Gastrocnemius medialis (tissue), 4 donors: ENCODE results near the gene C22orf23. TPM values are rescaled to one million over a fixed set of nuclear protein-coding genes. Genes with fewer than 3 reads are reported as not detected.
A peak's percentile ranks its signal among the peaks of the same experiment; 100 is the strongest.
"Not testable (repeated sequence)": the region's sequence is repeated elsewhere in the genome, so short reads cannot be mapped to it uniquely, and the experiment has no call there.

Source experiments
- ATAC-seq, 2 donors: fragments of 150-250 bp; one replicate each; pipeline ENCODE4 v1.9.1; 2016
- DNase-seq, 2 donors: peaks; one replicate each; pipeline ENCODE4 v3.0.0-alpha.2; 2019
- H3K27ac ChIP-seq, 4 donors: fragments of 200-600 bp; sonication (generic); 1 replicate in 1 of 4; 2 replicates in 3 of 4; pipeline ENCODE4 v1.5.1; 2016 to 2018; ENCODE audit warnings: mild to moderate bottlenecking in 2 of 4, moderate library complexity in 1 of 4
- H3K27me3 ChIP-seq, 3 donors: fragments of 200-600 bp; sonication (generic) in 2 of 3; 1 replicate in 1 of 3; 2 replicates in 2 of 3; pipeline versions ENCODE4 v1.5.1 to v1.6.0; 2016 to 2019; ENCODE audit warnings: mild to moderate bottlenecking in 1 of 3, moderate library complexity in 1 of 3
- H3K36me3 ChIP-seq, 2 donors: fragments of 200-600 bp; sonication (generic) in 1 of 2; one replicate each; pipeline ENCODE4 v1.5.1; 2017 to 2018
- H3K4me1 ChIP-seq, 2 donors: fragments of 200-600 bp; sonication (generic) in 1 of 2; one replicate each; pipeline ENCODE4 v1.5.1; 2016 to 2017; ENCODE audit warnings: mild to moderate bottlenecking in 2 of 2
- H3K4me3 ChIP-seq, 4 donors: fragments of 200-600 bp; sonication (generic) in 3 of 4; 1 replicate in 1 of 4; 2 replicates in 3 of 4; pipeline ENCODE4 v1.5.1; 2016 to 2019; ENCODE audit warnings: mild to moderate bottlenecking in 2 of 4
- H3K9me3 ChIP-seq, 3 donors: fragments of 200-600 bp; sonication (generic) in 2 of 3; 1 replicate in 1 of 3; 2 replicates in 2 of 3; pipeline ENCODE4 v1.5.1; 2016 to 2019
- CTCF ChIP-seq, 5 experiments: fragments of 450-650 bp in 3 of 5; fragments of 200-600 bp in 2 of 5; sonication (generic) in 2 of 5; IDR thresholded peaks in 4 of 5; conservative IDR thresholded peaks in 1 of 5; 1 replicate in 4 of 5; 2 replicates in 1 of 5; pipeline ENCODE4 v1.5.1; 2016 to 2019; ENCODE audit warnings: antibody characterized with exemption in 5 of 5, mild to moderate bottlenecking in 3 of 5, moderate library complexity in 3 of 5
- POLR2A ChIP-seq, 2 donors: fragments of 450-650 bp; IDR thresholded peaks; one replicate each; pipeline ENCODE4 v1.6.1; 2017; ENCODE audit warnings: antibody characterized with exemption in 2 of 2, mild to moderate bottlenecking in 2 of 2, moderate library complexity in 2 of 2
- in situ Hi-C, 4 donors: fragments of 200-750 bp; cut with MboI; loops; one replicate each; pipeline versions ENCODE4 v1.15.0 to v1.8.0; 2017; ENCODE audit warnings: low sequenced_read_pairs in 4 of 4
- intact Hi-C: fragments of 100-400 bp; cut with DNase I; formaldehyde crosslinking; loops from one replicate; pipeline ENCODE4 v1.15.1; 2023; ENCODE audit warnings: low total_unique reads
- total RNA-seq, 4 donors: library from RNA; depleted of rRNA; stranded (reverse); fragments of >200 nt; gene quantifications; one replicate each; pipeline versions ENCODE4 v1.1.0 to v1.2.3, GENCODE V29; 2016

Gene C22orf23
- total RNA-seq, 4 donors from 2014 or later, result 0.20 to 1.1 (median 0.35) TPM; not detected in 1

- no peak for TF ChIP-seq CTCF (IDR thresholded peaks at IDR 0.05 in 4 of 5, conservative IDR thresholded peaks at IDR 0.05 in 1 of 5)
- TF ChIP-seq POLR2A (IDR thresholded peaks at IDR 0.05), result no peak
- Histone ChIP-seq H3K36me3 (peaks cover 0 to 46% of the 10 kb centered on the region in 2 donors), H3K4me3 (no peak overlapping the region), H3K27ac (peak overlapping the region; percentile 29 to 66 (median 50)), H3K27me3 (no peaks in the 10 kb centered on the region), H3K9me3 (no peaks in the 10 kb centered on the region), H3K4me1 (peaks cover 18 to 31% of the 10 kb centered on the region in 2 donors)
- DNase-seq, result no peak
- peak; percentile 36 to 43 for ATAC-seq
- intact Hi-C loops, result no loop called here
- in situ Hi-C loops, result loop anchor here in 2 of 4 donors (10.0 to 25.0 kb wide), 2 partner anchors 142 to 145 kb away; partner anchors contain the start of genes GALR3 (in 1 of the 2) and GCAT (in 1 of the 2)
These were observed 3.8 kb upstream of the C22orf23 start for GRCh38 chr22:37957232-37957631.

DNA sequence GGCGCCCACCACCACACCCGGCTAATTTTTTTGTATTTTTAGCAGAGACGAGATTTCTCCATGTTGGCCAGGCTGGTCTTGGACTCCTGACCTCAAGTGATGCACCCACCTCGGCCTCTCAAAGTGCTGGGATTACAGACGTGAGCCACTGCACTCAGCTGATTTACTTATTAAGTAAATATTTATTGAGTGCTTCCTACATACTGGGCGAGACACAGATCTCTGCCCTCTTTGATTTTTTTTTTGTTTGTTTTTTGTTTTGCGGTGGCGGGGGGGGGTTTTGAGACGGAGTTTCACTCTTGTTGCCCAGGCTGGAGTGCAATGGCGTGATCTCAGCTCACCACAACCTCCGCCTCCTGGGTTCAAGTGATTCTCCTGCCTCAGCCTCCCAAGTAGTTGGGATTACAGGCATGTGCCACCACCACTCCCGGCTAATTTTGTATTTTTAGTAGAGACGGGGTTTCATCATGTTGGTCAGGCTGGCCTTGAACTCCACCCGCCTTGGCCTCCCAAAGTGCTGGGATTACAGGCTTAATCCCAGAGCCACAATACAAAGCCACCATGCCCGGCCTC, 2.5 kb upstream of the C22orf23 start:
- peaks cover 0 to 33% of the 10 kb centered on the region in 2 donors for H3K36me3 ChIP-seq

GRCh38 chr22:37954686-37955085, 1.3 kb upstream of the C22orf23 start:
- intact Hi-C loops, result no loop called here
- ATAC-seq (no peak), DNase-seq (no peak)
- H3K36me3 ChIP-seq, result peaks cover 0 to 20% of the 10 kb centered on the region in 2 donors
- H3K4me1 ChIP-seq, result peaks cover 18 to 31% of the 10 kb centered on the region in 2 donors
- H3K9me3 ChIP-seq, result no peaks in the 10 kb centered on the region
- no peaks in the 10 kb centered on the region for H3K27me3 ChIP-seq
- in situ Hi-C loops, result loop anchor here in 2 of 4 donors (10.0 to 25.0 kb wide), 2 partner anchors 140 to 142 kb away; partner anchors contain the start of genes GALR3 (in 1 of the 2) and GCAT (in 1 of the 2)
- TF ChIP-seq CTCF (IDR thresholded peaks at IDR 0.05 in 4 of 5, conservative IDR thresholded peaks at IDR 0.05 in 1 of 5) (no peak), POLR2A (IDR thresholded peaks at IDR 0.05) (no peak)
- peak overlapping the region; percentile 76 to 100 (median 96) for H3K4me3 ChIP-seq
- no peak overlapping the region for H3K27ac ChIP-seq

More for the DNA sequence above, 2.5 kb upstream of the C22orf23 start:
- H3K4me3 ChIP-seq, H3K27me3 ChIP-seq, H3K27ac ChIP-seq, ATAC-seq, DNase-seq, intact Hi-C loops, H3K9me3 ChIP-seq: not testable (repeated sequence)
- in situ Hi-C loops, result loop anchor here in 2 of 4 donors (10.0 to 25.0 kb wide), 2 partner anchors 141 to 144 kb away; partner anchors contain the start of genes GALR3 (in 1 of the 2) and GCAT (in 1 of the 2)
- peaks cover 18 to 31% of the 10 kb centered on the region in 2 donors for H3K4me1 ChIP-seq

- in situ Hi-C loops (loop anchor here in 2 of 4 donors (10.0 to 25.0 kb wide), 2 partner anchors 138 to 141 kb away; partner anchors contain the start of genes GALR3 (in 1 of the 2) and GCAT (in 1 of the 2)), intact Hi-C loops (no loop called here)
- Histone ChIP-seq H3K4me1 (peaks cover 18 to 31% of the 10 kb centered on the region in 2 donors), H3K27ac (peak overlapping the region in 3 of 4 donors; percentile 90 to 91 (median 91)), H3K4me3 (peak overlapping the region; percentile 76 to 100 (median 96)), H3K27me3 (no peaks in the 10 kb centered on the region), H3K9me3 (no peaks in the 10 kb centered on the region), H3K36me3 (peaks cover 0 to 6% of the 10 kb centered on the region in 2 donors)
- no peak for TF ChIP-seq CTCF (IDR thresholded peaks at IDR 0.05 in 4 of 5, conservative IDR thresholded peaks at IDR 0.05 in 1 of 5)
- no peak for DNase-seq
- peak; percentile 32 to 48 for ATAC-seq
These were observed 352 bp downstream of the C22orf23 start for GRCh38 chr22:37953062-37953436.

DNA sequence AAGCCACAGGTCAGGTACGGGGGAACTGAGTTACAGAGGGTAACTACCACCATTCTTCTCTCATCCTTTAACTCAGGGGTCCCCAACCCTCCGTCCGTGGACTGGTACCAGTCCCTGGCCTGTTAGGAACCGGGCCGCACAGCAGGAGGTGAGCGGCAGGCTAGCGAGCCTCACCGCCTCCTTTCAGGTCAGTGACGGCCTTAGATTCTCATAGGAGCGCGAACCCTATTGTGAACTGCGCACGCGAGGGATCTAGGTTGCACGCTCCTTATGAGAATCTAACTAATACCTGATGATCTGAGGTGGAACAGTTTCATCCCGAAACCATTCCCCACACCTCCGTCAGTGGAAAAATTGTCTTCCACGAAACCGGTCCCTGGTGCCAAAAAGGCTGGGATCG, 772 bp downstream of the C22orf23 start:
- H3K27ac ChIP-seq, DNase-seq, H3K36me3 ChIP-seq, H3K9me3 ChIP-seq, intact Hi-C loops, ATAC-seq, H3K27me3 ChIP-seq: not testable (repeated sequence)
- Histone ChIP-seq H3K4me1 (peaks cover 18 to 29% of the 10 kb centered on the region in 2 donors), H3K4me3 (peak overlapping the region; percentile 76 to 100 (median 96))
- in situ Hi-C loops, result loop anchor here in 2 of 4 donors (10.0 to 25.0 kb wide), 2 partner anchors 138 to 140 kb away; partner anchors contain the start of genes GALR3 (in 1 of the 2) and GCAT (in 1 of the 2)
